SK-N-SH treated with all-trans-retinoic acid at 6 μM for 48 hours (cell line): Measurements from ENCODE around the gene CENPB.

ENCODE experiments used
- ARNTL ChIP-seq: fragments of 450-650 bp; formaldehyde crosslinking; IDR thresholded peaks from 2 replicates; pipeline ENCODE4 v1.5.0; 2020; ENCODE audit warnings: low read depth, mild to moderate bottlenecking, moderate library complexity, borderline replicate concordance
- BACH2 ChIP-seq: fragments of 250-450 bp; sonication (Bioruptor Pico); IDR thresholded peaks from 2 replicates; pipeline ENCODE4 v1.9.0; 2021; ENCODE audit warnings: mild to moderate bottlenecking, borderline replicate concordance
- CSDC2 ChIP-seq: fragments of 250-450 bp; sonication (Bioruptor Pico); IDR thresholded peaks from 2 replicates; pipeline ENCODE4 v1.5.0; 2020; ENCODE audit warnings: mild to moderate bottlenecking, moderate library complexity
- ISL1 ChIP-seq: fragments of 250-450 bp; sonication (Bioruptor Pico); IDR thresholded peaks from 2 replicates; pipeline ENCODE4 v2.1.2; 2022; ENCODE audit warnings: mild to moderate bottlenecking, moderate library complexity
- TCF4 ChIP-seq: fragments of 250-450 bp; sonication (Bioruptor Pico); IDR thresholded peaks from 2 replicates; pipeline ENCODE4 v1.8.0; 2021; ENCODE audit warnings: mild to moderate bottlenecking, moderate library complexity, borderline replicate concordance
- TOX ChIP-seq: fragments of 250-450 bp; sonication (Bioruptor Pico); IDR thresholded peaks from 2 replicates; pipeline ENCODE4 v1.8.0; 2021; ENCODE audit warnings: mild to moderate bottlenecking, moderate library complexity, borderline replicate concordance
- ZFP3 ChIP-seq: fragments of 250-450 bp; sonication (Bioruptor Pico); IDR thresholded peaks from 2 replicates; pipeline ENCODE4 v1.5.0; 2020; ENCODE audit warnings: mild to moderate bottlenecking, moderate library complexity
- ZFP30 ChIP-seq: fragments of 450-650 bp; formaldehyde crosslinking; IDR thresholded peaks from 2 replicates; pipeline ENCODE4 v1.5.0; 2022; ENCODE audit warnings: mild to moderate bottlenecking, moderate library complexity
- TF ChIP-seq, protein P1 (sequence below): fragments of 250-450 bp; sonication (Bioruptor Pico); IDR thresholded peaks from 2 replicates; pipeline ENCODE4 v1.8.0; 2020; ENCODE audit warnings: mild to moderate bottlenecking, moderate library complexity, borderline replicate concordance
- TF ChIP-seq, protein P2 (sequence below): fragments of 250-450 bp; sonication (Bioruptor Pico); IDR thresholded peaks from 2 replicates; pipeline ENCODE4 v1.5.0; 2020; ENCODE audit warnings: mild to moderate bottlenecking, moderate library complexity

DNA sequence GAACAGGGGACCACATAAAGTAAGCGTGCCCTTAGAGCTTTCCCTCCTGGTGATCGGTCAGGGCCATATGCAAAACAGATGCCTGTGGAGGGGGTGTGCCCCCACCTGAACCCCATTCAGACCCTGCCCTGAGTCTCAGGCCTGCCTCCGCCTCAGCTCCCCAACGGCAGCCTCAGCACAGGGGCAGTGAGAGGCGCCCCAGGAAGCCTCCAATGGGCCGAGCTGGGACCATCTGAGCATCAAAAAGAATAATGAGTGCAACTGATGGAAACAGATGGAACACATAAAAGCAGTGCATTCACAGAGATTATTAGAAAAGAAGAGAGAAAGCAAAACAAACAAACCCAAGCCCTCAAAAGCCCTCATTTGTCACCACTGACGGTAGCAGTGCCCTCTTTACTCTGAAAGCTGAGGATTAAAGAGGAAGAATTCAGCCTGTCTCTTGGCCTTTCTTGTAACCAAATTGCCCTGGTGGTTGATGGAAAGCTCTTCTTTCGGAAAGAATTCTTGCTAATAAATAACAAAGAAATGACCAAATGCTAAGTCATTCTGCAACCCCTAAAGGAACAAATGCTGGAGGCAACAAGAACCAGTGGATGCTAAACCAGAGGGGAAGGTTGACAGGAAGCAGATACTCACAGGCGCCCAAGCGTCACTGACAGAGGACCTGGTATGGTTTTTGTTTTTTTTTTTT lies 25.7 kb downstream of the CENPB start:
- TF ChIP-seq, protein P1, sequence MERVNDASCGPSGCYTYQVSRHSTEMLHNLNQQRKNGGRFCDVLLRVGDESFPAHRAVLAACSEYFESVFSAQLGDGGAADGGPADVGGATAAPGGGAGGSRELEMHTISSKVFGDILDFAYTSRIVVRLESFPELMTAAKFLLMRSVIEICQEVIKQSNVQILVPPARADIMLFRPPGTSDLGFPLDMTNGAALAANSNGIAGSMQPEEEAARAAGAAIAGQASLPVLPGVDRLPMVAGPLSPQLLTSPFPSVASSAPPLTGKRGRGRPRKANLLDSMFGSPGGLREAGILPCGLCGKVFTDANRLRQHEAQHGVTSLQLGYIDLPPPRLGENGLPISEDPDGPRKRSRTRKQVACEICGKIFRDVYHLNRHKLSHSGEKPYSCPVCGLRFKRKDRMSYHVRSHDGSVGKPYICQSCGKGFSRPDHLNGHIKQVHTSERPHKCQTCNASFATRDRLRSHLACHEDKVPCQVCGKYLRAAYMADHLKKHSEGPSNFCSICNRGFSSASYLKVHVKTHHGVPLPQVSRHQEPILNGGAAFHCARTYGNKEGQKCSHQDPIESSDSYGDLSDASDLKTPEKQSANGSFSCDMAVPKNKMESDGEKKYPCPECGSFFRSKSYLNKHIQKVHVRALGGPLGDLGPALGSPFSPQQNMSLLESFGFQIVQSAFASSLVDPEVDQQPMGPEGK (CRISPR knock-in tag) = no peak
- TF ChIP-seq ARNTL (CRISPR knock-in tag) = no peak
- no peak for TF ChIP-seq TOX (CRISPR knock-in tag)
- no peak for TF ChIP-seq CSDC2
- TF ChIP-seq, protein P2, sequence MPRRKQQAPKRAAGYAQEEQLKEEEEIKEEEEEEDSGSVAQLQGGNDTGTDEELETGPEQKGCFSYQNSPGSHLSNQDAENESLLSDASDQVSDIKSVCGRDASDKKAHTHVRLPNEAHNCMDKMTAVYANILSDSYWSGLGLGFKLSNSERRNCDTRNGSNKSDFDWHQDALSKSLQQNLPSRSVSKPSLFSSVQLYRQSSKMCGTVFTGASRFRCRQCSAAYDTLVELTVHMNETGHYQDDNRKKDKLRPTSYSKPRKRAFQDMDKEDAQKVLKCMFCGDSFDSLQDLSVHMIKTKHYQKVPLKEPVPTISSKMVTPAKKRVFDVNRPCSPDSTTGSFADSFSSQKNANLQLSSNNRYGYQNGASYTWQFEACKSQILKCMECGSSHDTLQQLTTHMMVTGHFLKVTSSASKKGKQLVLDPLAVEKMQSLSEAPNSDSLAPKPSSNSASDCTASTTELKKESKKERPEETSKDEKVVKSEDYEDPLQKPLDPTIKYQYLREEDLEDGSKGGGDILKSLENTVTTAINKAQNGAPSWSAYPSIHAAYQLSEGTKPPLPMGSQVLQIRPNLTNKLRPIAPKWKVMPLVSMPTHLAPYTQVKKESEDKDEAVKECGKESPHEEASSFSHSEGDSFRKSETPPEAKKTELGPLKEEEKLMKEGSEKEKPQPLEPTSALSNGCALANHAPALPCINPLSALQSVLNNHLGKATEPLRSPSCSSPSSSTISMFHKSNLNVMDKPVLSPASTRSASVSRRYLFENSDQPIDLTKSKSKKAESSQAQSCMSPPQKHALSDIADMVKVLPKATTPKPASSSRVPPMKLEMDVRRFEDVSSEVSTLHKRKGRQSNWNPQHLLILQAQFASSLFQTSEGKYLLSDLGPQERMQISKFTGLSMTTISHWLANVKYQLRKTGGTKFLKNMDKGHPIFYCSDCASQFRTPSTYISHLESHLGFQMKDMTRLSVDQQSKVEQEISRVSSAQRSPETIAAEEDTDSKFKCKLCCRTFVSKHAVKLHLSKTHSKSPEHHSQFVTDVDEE = no peak
- TF ChIP-seq BACH2 = no peak
- no peak for TF ChIP-seq ISL1 (CRISPR knock-in tag)
- no peak for TF ChIP-seq ZFP3 (CRISPR knock-in tag)
- no peak for TF ChIP-seq ZFP30 (CRISPR knock-in tag)
- no peak for TF ChIP-seq TCF4 (CRISPR knock-in tag)
